HFF-Myc (cell line): ENCODE measurements around the gene KRT82.

Experiments used
- DNase-seq: peaks from one replicate; pipeline ENCODE4 v3.0.0-alpha.2; 2011; ENCODE audit warnings: low read depth; ENCODE audit errors: extremely low read depth
- H3K4me3 ChIP-seq: replicated peaks from 2 replicates; pipeline ENCODE4 v1.5.1; 2011; ENCODE audit warnings: low read depth, mild to moderate bottlenecking, control low read depth, low read length
- CTCF ChIP-seq: IDR thresholded peaks from 2 replicates; pipeline ENCODE4 v1.5.1; 2012; ENCODE audit warnings: mild to moderate bottlenecking, low read depth, low read length, control low read depth; ENCODE audit errors: missing control alignments

The KRT82 gene

GRCh38 chr12:52377266-52377665 is 28.9 kb downstream of the KRT82 start:
- H3K4me3 ChIP-seq: no peak overlapping the region
- no peak for DNase-seq
- no peak for TF ChIP-seq CTCF

GRCh38 chr12:52372216-52373154 is 33.6 kb downstream of the KRT82 start:
- DNase-seq: peak; percentile 47
- TF ChIP-seq CTCF: peak; percentile 70
- H3K4me3 ChIP-seq: no peak overlapping the region

- no peak for TF ChIP-seq CTCF
- H3K4me3 ChIP-seq: no peak overlapping the region
- no peak for DNase-seq
Measured at GRCh38 chr12:52371716-52372115, 34.4 kb downstream of the KRT82 start.

- no peak overlapping the region for H3K4me3 ChIP-seq
- no peak for DNase-seq
- no peak for TF ChIP-seq CTCF
Measured at GRCh38 chr12:52370926-52371608, 35.1 kb downstream of the KRT82 start.

GRCh38 chr12:52369809-52370208 is 36.3 kb downstream of the KRT82 start:
- no peak for TF ChIP-seq CTCF
- no peak for DNase-seq
- H3K4me3 ChIP-seq: no peak overlapping the region

GRCh38 chr12:52369211-52369610 is 36.9 kb downstream of the KRT82 start:
- H3K4me3 ChIP-seq: no peak overlapping the region
- TF ChIP-seq CTCF: no peak
- no peak for DNase-seq
